Activated T-helper 1 cell treated with anti-CD3 and anti-CD28 coated beads, Interleukin-12 subunit alpha, Interleukin-12 subunit beta, Interleukin-2, Interleukin-4 antibody, amounts not matched to agents 30 ng/mL and 10 ng/mL and 1 ng/mL, durations not matched to agents 14 hours and 24 hours and 36 hours (primary cell): Measurements from ENCODE around the gene CCNYL1. TPM values are rescaled to one million over a fixed set of nuclear protein-coding genes. Genes with fewer than 3 reads are reported as not detected.

ENCODE experiments used
- total RNA-seq: library from RNA; stranded (reverse); gene quantifications from 2 replicates; pipeline ENCODE4 v1.2.3, GENCODE V29; 2022

CCNYL1 gene
- total RNA-seq, 1 donor from 2014 or later: 6.8 TPM

Other genes starting within 250 kb of the CCNYL1 start
- 98.2 and 111 TPM in 2 replicates for gene CREB1, start 181.7 kb upstream of the CCNYL1 start, total RNA-seq
- 33.2 and 36.1 TPM in 2 replicates for gene METTL21A, start 86.2 kb upstream of the CCNYL1 start, total RNA-seq
- gene FZD5, start 58.3 kb downstream of the CCNYL1 start, total RNA-seq: 0.86 and 1.0 TPM in 2 replicates